ENCODE results near the gene SIX2. TPM values are rescaled to one million over a fixed set of nuclear protein-coding genes. Genes with fewer than 3 reads are reported as not detected.

Gene SIX2
- total and polyA plus RNA-seq, 2 of the 13 experiments (the other 11 are each of a cell fraction or from before 2014, with no cell fraction given): not detected

DNA sequence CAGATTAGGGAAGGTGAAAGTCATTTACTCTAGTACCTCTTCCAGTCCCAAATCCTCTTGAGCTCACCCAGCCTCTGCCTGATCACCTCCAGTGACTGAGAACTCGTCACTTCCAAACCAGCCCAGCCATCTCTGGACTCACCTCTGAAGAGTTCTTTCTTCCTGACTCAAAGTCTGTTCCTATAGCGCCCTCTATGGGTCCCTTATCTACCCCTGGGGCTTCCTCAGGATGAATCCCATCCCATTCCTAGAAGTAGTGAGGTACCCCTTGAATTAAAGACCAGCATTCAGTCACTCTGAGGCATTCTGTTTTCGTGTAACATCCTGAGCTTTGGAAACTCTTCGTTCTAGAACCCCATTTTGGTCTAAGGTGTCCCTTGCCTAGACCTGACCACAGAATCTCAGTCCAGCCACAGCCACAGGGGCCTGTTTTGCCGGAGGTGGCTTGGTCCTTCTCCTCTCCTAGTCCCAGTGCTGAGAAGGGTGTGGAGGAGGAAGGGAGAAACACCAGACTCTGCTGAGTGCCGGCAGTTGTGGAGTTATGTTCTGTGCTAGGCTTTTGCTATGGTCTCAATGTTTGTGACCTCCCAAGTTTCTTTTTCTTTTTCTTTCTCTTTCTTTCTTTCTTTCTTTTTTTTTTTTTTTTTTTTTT is 35.1 kb downstream of the SIX2 start:
- 31% methylated on average over 6 of the region's 6 CpGs for WGBS (ENCODE audit: low lambda C conversion rate)
- no peaks in the 10 kb centered on the region for H3K36me3 ChIP-seq (replicated peaks in 1 of 2; ENCODE audit: control insufficient read depth in 1 of 2, insufficient read depth in 2 of 2, low read length in 2 of 2)
- peaks cover 1 to 13% of the 10 kb centered on the region in 2 experiments; a peak in 2 of 5 replicates for H3K27me3 ChIP-seq (ENCODE audit: control insufficient read depth in 1 of 2, insufficient read depth in 2 of 2, low read length in 2 of 2)
- no TSS peak for BruUV-seq (replicated peaks)
- ChIA-PET POLR2A (no interaction called here), CTCF (ENCODE audit: low intra/inter-chr PET ratio, low total read pairs) (no interaction called here)
- no peak overlapping the region for H3K9ac ChIP-seq (ENCODE audit: insufficient read depth, low read depth, low read length)
- no peak overlapping the region for H3K4me2 ChIP-seq (ENCODE audit: low read depth, low read length)
- H3K27ac ChIP-seq (ENCODE audit: extremely low read length, insufficient read depth, low read length): no peak overlapping the region
- H3K4me1 ChIP-seq (ENCODE audit: insufficient read depth, low read length): no peaks in the 10 kb centered on the region
- H3K4me3 ChIP-seq (replicated peaks in 1 of 3; ENCODE audit: insufficient read depth in 1 of 3, low read depth in 2 of 3, low read length in 3 of 3): no peak overlapping the region
- intact Hi-C loops (cut with micrococcal nuclease; ENCODE audit: unreplicated experiment) (no loop called here), in situ Hi-C loops (cut with HindIII; ENCODE audit: extremely low pct_ligation_motif_present, low pct_unique_long_range_greater_than_20kb) (no loop called here)
- H3K9me3 ChIP-seq (ENCODE audit: low read length): no peaks in the 10 kb centered on the region
- H2AFZ ChIP-seq (ENCODE audit: low read length): no peak overlapping the region
- no peaks in the 10 kb centered on the region for H3K79me2 ChIP-seq (ENCODE audit: insufficient read depth, low read length)
- DNase-seq (ENCODE audit: low spot score) (peak; percentile 52), ATAC-seq (peak; percentile 64), FAIRE-seq (peak; percentile 49)
- no peaks in the 10 kb centered on the region for H4K20me1 ChIP-seq (ENCODE audit: insufficient read depth, low read length)
- TF ChIP-seq, protein P1, sequence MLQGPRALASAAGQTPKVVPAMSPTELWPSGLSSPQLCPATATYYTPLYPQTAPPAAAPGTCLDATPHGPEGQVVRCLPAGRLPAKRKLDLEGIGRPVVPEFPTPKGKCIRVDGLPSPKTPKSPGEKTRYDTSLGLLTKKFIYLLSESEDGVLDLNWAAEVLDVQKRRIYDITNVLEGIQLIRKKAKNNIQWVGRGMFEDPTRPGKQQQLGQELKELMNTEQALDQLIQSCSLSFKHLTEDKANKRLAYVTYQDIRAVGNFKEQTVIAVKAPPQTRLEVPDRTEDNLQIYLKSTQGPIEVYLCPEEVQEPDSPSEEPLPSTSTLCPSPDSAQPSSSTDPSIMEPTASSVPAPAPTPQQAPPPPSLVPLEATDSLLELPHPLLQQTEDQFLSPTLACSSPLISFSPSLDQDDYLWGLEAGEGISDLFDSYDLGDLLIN (CRISPR knock-in tag; IDR thresholded peaks at IDR 0.05; ENCODE audit: borderline replicate concordance): no peak
- TF ChIP-seq STAG1 (CRISPR knock-in tag; IDR thresholded peaks at IDR 0.05): peak; percentile 53
- TF ChIP-seq, protein P2, sequence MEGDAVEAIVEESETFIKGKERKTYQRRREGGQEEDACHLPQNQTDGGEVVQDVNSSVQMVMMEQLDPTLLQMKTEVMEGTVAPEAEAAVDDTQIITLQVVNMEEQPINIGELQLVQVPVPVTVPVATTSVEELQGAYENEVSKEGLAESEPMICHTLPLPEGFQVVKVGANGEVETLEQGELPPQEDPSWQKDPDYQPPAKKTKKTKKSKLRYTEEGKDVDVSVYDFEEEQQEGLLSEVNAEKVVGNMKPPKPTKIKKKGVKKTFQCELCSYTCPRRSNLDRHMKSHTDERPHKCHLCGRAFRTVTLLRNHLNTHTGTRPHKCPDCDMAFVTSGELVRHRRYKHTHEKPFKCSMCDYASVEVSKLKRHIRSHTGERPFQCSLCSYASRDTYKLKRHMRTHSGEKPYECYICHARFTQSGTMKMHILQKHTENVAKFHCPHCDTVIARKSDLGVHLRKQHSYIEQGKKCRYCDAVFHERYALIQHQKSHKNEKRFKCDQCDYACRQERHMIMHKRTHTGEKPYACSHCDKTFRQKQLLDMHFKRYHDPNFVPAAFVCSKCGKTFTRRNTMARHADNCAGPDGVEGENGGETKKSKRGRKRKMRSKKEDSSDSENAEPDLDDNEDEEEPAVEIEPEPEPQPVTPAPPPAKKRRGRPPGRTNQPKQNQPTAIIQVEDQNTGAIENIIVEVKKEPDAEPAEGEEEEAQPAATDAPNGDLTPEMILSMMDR (CRISPR knock-in tag; IDR thresholded peaks at IDR 0.05): peak; percentile 54

All from HepG2 (cell line).